GM19324 (cell line): ENCODE measurements around the gene ISOC1.

ENCODE experiments used
- ATAC-seq: cut with Tn5 transposase; IDR thresholded peaks from one replicate; pipeline ENCODE4 v1.9.1; 2021; ENCODE audit warnings: mild to moderate bottlenecking, moderate library complexity; ENCODE audit not compliant: unreplicated experiment, low FRiP score

The ISOC1 gene

DNA sequence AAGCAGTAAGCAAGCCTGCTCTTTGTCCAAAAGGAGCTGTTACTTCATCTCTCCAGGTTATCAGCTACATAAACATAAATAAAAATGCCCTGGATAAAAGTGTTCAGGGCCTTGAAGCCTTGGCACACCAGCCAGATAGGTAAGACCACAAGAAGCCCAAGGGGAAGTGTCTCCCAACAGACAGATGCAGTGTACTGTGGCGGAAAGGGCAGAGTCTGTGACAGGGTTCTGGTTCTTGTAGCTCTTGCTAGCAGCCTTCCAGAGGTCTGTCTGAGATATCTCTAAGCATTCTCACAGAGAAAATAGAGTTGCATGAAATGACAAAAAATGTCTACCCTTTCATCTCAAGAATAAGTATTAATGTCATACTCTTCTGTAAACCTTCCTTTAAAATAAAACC lies 30.1 kb downstream of the ISOC1 start:
- ATAC-seq: no peak

DNA sequence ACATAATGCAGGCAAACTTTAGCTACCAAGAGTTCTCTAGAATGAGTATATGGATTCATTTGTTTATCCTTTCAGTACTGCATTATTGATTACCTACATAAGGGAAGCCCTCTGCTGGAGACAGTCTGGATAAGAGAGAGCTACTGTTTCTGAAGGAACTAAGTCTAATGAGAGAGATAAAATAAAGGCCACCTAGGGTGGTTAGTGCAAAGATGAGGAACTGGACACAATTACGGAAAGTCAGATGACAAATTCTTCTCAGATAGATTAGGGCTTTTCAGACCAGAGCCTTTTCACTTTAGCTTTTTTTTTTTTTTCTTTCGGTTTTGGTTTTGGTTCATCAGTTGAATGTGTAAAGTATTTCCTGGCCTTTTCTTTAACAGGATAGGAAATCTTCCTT lies 31.3 kb downstream of the ISOC1 start:
- peak; percentile 81 for ATAC-seq

DNA sequence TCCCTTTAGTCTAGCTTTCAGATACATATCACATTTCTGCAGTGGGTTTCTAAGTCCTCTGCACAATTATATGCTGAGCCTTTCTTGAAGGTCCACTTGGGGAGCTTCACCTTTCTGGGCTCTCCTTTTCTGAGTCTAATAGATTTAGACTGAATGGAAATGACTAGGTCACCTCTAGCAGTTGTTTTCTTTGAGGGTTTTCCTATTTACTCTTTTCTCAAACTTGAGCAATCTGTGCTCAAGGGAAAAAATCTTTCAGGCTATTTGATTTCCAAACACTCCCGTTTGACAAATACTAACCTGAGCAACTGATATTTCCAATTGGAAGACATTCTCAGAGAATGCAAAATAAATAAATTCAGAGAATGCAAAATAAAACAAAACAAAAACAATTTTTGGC lies 39.0 kb downstream of the ISOC1 start:
- ATAC-seq: no peak

DNA sequence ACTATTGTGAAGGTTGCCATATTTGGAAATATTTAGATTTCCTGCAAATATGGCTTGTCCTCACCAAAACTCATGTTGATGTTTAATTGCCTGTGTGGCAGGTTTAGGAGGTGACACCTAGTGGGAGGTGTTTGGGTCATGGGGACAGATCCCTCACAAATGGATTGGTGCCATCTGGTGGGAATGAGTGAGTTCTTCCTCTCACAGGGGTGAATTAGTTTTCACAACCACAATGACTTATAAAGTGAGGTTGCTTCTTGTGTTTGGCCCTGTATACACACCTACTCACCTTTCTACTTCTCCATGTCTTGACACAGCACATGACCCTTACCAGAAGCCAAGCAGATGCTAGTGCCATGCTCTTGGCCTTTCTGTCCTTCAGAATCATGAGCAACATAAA lies 41.1 kb downstream of the ISOC1 start:
- ATAC-seq: peak; percentile 72

DNA sequence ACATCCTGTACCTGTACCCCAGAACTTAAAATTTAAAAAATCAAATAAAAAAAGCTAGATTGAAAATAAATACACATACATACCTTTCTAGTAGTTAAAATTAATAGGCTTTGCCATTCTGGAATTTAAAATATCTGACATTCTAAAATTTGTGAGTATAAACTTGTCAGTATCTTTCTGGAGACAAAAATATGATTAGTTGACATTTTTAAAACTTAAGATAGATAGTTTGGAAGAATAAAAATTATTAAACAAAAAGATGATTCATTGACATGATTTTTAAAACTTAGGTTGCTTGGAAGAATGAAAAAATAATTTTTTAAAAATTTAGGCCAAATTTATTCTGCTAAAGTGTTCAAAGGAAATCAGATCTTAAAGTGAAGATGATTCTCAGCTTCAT lies 43.1 kb downstream of the ISOC1 start:
- no peak for ATAC-seq

DNA sequence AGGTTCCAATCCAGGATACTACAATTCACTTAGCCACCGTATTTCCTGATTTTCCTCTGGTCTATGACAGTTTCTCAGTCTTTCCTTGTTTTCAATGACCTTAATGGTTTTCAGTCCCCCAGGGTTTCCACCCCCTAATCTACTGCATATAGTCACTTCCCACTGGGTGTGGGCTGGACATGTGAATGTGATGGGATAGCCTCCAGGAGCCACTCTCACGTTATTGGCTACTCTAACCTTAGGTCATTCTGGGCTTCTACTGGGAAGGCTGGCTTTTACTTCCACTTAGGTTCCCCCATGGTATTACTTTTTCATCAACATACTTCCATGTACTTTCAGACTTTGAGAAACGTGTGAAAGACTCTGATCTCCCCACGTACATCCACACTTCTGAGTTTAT lies 46.5 kb downstream of the ISOC1 start:
- ATAC-seq: no peak

DNA sequence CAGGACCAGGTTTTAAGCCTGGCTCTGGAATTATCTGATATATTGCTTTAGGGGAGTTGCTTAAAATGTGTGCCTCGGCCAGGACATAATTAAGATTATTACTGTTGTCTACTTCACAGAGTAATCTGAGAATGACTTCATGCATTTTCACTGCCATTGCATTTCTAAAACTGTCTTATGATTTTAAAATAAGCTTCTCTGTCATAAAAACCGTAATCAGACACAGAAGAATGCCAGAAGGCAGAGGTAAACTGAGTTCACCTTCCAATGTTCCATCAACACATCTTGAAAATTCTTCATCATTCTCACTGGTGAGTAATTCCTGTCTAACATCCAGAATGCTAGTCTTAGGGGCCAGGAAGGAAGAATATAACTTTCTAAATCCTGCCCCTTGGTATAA lies 47.1 kb downstream of the ISOC1 start:
- no peak for ATAC-seq

DNA sequence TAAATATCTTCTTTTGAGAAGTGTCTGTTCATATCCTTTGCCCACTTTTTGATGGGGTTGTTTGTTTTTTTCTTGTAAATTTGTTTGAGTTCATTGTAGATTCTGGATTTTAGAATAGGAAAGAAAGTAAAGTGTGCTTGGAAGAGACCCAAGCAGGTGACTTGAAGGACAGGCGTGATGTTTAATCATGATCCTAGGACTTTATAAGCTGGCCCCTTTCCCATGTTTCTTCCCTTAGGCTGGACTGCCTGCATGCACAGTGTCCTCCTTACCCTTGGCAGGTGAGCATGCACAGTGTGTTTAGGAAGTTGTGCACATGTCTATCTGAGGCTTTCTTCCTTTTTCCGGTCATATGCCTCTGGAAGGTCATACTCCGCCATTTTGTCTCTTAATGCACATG lies 61.3 kb downstream of the ISOC1 start:
- ATAC-seq: no peak

DNA sequence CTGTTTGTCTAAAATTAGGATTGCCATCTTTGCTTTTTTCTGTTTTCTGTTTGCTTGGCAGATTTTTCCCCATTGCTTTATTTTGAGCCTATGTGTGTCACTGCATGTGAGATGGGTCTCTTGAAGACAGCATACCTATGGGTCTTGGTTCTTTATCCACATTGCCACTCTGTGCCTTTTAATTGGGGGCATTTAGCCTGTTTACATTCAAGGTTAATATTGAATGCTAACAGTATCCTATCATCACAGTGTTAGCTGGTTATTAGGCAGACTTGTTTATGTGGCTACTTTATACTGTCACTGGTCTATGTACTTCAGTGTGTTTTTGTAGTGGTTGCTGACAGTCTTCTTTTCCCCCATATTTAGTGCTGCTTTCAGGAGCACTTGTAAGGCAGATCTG lies 67.3 kb downstream of the ISOC1 start:
- ATAC-seq: no peak
